ENCODE results near the gene SMG7. TPM values are rescaled to one million over a fixed set of nuclear protein-coding genes. Genes with fewer than 3 reads are reported as not detected.

Gene SMG7
- polyA plus RNA-seq, 1 experiment: 35.1 TPM

Other genes starting within 250 kb of the SMG7 start
- gene NMNAT2, start 54.1 kb upstream of the SMG7 start, polyA plus RNA-seq (2011; rRNA removed): 0.16 and 0.19 TPM in 2 replicates
- 0.43 and 0.47 TPM in 2 replicates for gene NCF2, start 118.0 kb downstream of the SMG7 start, polyA plus RNA-seq (2011; rRNA removed)
- 251 and 293 TPM in 2 replicates for gene ARPC5, start 163.3 kb downstream of the SMG7 start, polyA plus RNA-seq (2011; rRNA removed)
- gene APOBEC4, start 180.8 kb downstream of the SMG7 start, polyA plus RNA-seq (2011; rRNA removed): not detected in 2 replicates